ENCODE results near the gene KIN.
A peak's percentile ranks its signal among the peaks of the same experiment; 100 is the strongest.
"Not testable (repeated sequence)": the region's sequence is repeated elsewhere in the genome, so short reads cannot be mapped to it uniquely, and the experiment has no call there.

KIN gene

DNA sequence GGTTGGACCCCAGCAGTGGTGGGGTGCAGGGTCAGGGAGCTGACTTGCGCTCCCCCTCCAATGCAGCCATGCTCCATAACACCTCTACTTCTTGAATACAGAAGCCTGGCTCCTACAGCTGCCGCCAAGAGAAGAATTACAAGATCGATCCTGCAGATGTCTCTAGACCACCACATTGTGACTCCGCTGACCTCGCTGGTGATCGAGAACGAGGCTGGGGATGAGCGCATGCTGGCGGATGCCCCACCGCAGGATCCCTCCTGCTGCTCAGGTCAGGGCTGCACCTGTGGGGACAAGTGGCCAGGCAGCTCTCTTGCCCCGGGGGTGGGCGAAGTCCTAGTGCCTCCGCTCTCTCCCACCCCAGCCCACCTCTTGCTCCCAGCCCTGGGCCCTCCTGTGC, 53.0 kb downstream of the KIN start:
- no peak for DNase-seq (ENCODE audit: low spot score)

DNA sequence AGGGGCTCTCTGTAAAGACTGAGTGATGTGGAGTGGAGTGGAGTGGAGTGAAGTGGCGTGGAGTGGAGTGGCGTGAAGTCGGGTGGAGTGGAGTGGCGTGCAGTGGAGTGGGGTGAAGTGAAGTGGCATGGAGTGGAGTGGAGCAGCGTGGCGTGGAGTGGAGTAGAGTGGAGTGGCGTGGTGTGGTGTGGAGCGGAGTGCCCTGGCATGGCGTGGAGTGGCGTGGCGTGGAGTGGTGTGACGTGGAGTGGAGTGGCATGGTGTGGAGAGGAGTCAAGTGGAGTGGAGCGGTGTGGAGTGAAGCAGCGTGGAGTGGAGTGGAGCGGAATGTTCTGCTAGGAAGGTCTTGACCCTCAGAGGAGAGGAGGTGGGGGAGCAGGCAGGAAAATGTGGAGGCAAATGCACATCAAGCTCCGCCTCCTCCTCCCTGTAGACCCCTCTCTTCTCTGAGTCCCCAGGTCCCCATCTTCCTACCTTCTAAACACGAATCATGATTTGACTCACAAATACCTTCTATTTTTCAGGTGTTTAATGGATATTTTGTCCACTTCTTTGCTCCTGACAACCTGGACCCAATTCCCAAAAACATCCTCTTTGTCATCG, 64.8 kb downstream of the KIN start:
- DNase-seq (ENCODE audit: low spot score) = no peak

DNA sequence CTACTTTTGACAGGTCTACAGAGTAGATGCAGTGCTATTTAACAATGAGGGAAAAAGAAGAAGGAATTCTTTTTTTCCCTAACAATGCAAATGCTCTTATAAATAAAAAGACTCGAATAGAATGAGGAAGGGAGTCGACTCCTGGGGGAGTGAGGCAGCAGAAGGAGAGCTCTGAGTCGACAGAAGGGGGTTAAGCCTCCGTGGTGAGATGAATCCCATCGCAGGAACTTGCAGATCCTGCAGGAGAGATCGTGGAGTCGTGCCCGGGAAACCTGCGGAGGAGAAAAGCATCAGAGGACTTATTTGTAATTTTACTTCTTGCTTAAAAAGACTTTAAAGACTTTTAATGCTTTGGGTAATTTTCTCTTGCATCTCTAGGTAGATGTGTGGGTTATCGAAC, 67.3 kb downstream of the KIN start:
- DNase-seq (ENCODE audit: low spot score) = no peak

DNA sequence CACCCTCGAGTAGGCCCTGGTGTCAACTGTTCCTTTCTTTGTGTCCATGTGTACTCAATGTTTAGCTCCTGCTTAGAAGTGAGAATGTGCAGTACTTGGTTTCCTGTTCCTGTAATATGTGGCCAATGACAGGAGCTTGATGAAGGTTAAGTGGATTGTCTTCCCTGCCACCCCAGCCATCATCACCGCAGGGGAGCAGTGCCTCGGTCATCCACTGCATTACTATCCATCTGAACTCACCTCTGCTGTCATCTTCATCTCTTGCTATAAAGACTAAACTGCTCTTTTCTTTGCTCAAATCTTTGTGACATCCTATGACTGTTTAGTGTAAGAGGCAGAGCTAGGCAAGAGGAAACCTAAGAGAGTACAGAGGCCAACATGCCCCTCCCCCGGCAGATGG, 69.1 kb downstream of the KIN start:
- DNase-seq (ENCODE audit: low spot score) = no peak

DNA sequence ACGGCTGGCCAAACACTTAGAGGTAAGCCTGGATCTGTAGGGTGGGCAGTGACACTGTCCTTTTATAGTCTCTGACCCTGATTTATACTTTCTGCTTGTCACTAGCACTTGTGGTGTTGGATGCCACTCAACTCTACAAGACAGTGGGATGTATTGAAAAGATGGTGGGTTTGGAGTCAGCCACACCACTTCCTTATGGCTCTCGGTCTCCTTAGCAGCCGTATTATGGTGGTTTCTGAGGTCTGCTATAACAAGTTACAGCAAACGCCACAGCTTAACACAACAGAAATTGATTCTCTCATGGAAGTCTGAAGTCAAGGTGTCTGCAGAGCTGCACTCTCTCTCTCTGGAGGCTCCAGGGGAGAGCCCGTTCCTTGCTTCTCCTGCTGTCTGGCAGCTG, 70.0 kb downstream of the KIN start:
- no peak for DNase-seq (ENCODE audit: low spot score)

DNA sequence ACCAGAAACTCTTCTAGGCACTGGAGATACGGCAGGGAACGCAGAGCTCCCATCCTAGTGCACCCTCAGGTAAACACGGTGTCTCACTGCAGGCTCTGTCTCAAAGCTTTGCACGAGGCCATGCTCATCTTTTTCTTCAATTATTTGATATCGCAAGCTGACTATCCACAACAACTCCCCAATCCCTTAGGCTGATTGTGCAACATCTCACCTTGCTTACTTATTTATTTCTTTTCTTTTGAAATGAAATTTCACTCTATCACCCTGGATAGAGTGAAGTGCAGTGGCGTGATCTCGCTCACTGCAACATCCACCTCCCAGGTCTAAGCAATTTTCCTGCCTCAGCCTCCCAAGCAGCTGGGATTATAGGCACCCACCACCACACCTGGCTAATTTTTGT, 72.3 kb downstream of the KIN start:
- no peak for DNase-seq (ENCODE audit: low spot score)

DNA sequence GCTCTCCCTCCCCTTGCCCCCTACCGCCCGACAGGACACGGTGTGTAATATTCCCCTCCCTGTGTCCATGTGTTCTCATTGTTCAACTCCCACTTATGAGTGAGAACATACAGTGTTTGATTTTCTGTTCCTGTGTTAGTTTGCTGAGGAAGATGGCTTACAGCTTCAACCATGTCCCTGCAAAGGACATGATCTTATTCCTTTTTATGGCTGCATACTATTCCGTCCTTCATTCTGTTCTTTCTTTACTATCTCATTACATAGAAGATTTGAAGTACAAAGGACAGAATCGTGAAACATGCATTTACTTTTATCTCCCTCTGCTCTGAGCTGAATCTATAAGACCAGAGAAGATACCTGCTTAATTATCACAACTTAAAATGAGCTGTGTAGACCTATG, 76.7 kb downstream of the KIN start:
- not testable (repeated sequence) for DNase-seq (ENCODE audit: low spot score)

DNA sequence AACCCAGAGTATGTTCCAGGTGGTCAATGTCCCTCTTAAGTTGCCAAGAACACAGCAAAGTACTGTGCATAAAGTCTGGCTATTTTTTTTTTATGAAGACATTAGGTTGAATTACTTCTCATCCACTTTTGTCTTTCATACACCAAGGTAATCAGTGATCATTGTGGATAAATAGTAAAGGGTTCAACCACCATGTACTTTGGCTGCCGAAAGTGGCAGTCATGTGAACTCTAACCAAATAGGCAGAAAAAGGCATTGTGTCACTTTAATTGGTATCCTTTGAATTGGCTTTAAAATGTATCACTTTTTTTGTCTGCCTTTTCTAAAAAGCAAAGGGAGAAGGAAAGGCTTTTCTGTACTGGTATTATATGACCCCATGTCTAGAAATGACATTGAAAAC, 77.3 kb downstream of the KIN start:
- no peak for DNase-seq (ENCODE audit: low spot score)

DNA sequence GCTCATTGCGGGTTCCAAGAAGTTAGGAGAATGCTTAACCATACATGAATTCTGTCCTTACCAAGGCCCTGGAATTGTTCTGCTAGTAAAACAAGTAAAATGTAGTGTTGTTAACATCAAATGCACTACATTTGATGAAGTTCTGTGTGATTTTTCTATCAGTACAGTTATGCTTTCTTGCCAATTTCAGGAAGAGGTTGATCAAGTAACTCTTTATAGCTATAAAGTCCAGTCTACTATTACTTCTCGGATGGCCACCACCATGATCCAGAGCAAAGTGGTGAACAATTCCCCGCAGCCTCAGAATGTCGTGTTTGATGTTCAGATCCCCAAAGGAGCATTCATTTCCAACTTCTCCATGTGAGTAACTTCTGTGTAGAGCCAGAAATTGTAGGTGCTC, 79.0 kb downstream of the KIN start:
- DNase-seq (ENCODE audit: low spot score) = no peak

DNA sequence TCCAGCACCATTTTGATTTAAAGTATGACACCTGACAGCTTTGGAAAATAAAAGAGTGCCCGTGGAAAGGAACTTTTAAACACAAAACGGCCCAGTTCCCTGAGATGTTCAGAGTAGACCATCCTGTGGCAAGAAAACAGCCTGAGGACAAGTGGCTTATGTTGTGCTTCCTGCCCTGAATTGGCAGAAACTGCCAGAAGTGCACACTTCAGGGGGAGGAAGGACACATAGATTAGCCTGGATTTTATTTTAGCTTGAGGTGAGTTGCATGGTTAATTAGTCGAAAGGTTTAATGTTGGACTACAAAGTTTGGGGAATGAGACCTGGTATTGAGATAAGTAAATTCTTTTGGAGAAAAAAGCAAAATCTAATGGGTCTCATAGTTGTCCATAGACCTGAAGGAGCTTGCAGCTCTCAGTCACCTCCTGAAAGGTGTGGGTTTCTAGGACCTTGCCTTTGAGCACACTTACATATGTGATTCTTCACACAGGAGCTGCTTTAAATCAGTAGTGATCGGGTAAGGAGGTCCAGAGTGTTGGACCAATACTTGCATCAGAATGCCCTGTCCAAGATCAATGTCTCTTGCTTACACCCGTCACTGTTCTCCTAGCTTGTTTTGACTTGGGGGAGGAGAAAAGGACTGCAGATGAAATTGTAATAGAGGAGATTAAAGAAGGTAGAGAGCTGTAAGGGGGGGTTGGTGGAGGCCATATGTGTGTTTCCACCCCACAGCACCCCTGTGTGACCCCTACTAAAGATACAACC, 79.8 kb downstream of the KIN start:
- DNase-seq (ENCODE audit: low spot score) = no peak

DNA sequence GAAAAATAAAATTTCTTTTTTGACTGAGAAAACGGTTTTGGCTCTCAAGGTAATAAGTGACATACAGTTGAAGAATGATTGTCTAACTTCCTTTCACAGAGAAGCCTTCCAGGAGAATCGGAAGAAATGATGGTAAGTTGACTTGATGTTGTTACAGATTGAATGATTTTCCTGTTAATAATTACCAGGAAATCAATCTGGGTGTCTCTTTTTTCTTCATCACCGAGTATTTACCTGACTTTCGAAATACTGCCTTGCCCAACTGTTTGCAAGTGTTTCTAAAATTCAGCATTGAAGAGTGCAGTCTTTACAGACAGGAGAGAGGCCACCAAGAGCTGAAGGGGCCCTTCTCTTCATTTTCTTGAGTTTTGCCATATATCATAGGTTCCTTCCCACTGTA, 80.7 kb downstream of the KIN start:
- no peak for DNase-seq (ENCODE audit: low spot score)

DNA sequence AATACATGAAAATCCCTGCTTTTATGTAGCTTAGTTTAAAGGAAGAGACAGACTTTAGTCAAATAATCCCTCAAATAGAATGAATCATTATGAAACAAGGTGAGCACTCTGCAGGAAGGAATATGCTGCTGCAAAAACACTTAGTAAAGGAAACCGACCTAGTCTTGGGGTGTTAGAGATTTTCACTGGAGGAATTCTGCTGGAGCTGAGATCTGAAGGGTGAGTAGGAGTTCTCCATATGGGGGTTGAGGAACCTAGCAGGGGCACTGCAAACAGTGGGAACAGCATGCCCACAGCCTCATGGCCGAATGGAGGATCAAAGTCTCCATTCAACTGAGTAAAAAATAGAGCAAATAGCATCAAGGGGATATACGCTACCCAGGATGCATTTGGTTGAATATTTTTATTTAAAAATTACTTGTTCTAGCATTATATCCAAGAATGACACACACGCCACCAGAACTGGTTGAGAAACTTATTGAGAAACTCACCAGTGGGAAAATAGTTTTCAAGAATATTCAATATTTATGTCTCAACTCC, 81.2 kb downstream of the KIN start:
- DNase-seq (ENCODE audit: low spot score) = peak; percentile 24

DNA sequence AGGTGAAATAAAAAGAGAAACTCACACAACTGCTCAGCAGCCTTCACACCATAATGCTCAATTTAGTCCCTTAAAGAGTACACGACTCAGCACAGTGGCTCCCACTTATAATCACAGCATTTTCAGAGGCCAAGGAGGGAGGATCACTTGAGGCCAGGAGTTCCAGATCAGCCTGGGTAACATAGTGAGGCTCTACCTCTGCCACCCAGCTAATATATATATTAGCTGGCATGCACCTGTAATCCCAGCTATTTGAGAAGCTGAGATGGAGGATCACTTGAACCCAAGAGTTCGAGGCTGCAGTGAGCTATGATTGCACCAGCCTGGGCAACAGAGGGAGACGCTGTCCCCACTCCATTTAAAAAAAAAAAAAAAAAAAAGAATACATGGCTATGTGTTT, 82.5 kb downstream of the KIN start:
- DNase-seq (ENCODE audit: low spot score) = no peak

DNA sequence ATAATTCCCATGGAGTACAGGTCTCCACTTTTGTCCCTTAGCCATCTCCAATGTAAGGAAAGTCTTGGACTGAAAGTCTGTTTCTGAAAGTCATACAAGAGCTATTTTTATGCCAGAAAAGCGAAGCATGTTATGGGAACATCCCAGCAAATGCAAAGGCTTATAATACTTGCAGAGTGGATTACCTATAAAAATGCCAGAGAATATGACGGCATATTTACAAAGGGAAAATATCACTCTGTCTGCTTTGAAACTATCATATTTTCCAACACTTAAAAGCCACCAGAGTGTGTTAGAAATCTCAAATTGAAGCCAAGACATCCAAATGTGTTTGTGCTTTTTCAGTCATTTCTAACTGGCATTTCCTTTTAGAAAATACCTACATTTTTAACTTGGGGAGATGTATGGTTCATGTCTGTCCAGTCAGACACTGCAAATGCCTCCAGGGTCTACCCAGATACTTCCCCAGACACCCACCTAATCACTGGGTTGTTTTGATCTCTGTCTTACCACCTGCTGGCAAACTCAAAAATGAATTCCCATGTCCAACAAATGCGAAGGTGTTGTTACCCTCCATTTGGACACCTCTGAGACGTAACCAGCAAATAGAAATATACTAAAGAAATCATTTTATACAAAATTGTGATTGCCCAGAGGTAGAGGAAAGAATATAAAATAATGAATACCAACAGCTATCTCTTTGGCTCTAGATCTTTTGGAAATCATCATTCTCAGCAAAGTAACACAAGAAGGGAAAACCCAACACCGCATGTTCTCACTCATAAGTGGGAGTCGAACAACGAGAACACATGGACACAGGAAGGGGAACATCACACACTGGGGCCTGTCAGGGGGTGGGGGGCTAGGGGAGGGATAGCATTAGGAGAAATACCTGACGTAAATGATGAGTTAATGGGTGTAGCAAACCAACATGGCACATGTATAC, 83.4 kb downstream of the KIN start:
- no peak for DNase-seq (ENCODE audit: low spot score)

DNA sequence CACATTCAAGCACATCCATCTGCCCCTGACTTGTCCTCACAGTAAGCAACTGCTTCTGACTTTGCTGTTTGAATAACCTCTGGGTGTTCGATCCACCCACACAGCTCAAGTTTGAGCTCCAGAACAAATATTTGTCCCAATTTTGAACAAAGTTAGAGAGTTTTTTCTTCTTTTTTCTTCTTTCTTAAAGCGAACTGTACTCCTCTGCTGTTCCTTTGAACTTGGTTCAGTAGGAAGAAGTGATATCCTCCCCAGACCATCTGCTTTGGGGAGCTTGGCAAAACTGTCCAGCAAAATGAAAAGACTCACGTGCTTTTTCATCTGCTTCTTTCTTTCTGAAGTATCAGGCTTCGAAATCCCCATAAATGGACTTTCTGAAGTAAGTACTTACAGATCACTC, 84.7 kb downstream of the KIN start, which contains the start of gene ITIH2:
Gene ITIH2, plus strand, starts transcription at position 177 of the 400 bp plus-strand sequence. Its CDS starts 119 bp downstream, at position 296.
- DNase-seq (ENCODE audit: low spot score) = no peak

DNA sequence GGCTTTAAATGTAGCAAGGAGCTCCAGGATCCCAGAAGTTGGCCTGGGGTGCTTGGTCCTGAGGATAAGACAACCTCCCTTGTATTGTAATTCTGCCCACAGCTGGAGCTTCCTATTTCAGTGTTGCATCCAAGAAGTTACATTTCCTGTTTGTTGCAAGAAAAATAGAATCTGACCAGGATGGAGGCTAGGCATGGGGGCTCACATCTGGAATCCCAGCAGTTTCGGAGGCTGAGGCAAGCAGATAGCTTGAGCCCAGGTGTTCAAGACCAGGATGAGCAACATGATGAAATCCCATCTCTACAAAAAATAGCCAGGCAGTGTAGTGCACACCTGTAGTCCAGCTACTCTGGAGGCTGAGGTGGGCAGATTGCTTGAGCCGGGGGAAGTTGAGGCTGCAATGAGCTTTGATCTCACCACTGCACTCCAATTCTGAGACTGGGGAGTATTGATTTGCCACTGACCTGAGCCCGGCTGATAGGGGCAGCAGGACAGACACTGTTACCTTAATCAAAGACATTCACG, 85.4 kb downstream of the KIN start:
- no peak for DNase-seq (ENCODE audit: low spot score)

DNA sequence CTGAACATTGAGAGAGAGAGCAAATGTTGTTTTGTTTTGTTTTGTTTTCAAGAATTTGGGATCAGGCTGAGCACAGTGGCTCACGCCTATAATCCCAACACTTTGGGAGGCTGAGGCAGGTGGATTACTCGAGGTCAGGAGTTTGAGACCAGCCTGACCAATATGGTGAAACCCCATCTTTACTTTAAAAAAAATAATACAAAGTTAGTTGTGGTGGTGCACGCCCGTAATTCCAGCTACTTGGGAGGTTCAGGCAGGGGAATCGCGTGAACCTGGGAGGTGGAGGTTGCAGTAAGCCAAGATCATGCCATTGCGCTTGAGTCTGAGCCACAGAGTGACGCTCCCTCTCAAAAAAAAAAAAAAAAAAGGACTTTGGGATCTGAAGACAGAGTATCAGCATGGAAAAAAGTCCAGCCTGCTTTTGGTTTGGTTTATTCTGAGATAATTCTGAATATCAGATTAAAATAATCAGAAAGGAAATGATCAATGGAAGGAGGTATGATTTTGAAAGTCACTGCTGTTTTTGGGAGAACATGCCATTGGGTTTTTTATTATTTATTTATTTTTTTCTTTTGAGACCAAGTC, 86.5 kb downstream of the KIN start:
- no peak for DNase-seq (ENCODE audit: low spot score)
